Psoas muscle (tissue), 8 donors: Measurements from ENCODE around the gene ATP8A2. TPM values are rescaled to one million over a fixed set of nuclear protein-coding genes. Genes with fewer than 3 reads are reported as not detected.

Source experiments
- ATAC-seq, 4 donors: fragments of 200-7000 bp; cut with Tn5 transposase; one replicate each; pipeline ENCODE4 v1.9.1; 2020; ENCODE audit warnings: moderate library complexity in 3 of 4, mild to moderate bottlenecking in 2 of 4
- DNase-seq, 2 donors: peaks; one replicate each; pipeline ENCODE4 v3.0.0-alpha.2; 2020
- H3K27ac ChIP-seq: fragments of 200-600 bp; one replicate; pipeline ENCODE4 v1.8.0; 2022
- H3K27me3 ChIP-seq, 3 donors: fragments of 200-600 bp in 1 of 3; one replicate each; pipeline versions ENCODE4 v1.6.1 to v1.8.0; 2013 to 2022; ENCODE audit warnings: low read length in 2 of 3, mild to moderate bottlenecking in 2 of 3, moderate library complexity in 1 of 3; ENCODE audit not compliant: insufficient read depth in 3 of 3
- H3K36me3 ChIP-seq, 2 donors: fragments of 200-600 bp in 1 of 2; one replicate each; pipeline versions ENCODE4 v1.6.1 to v1.8.0; 2013 to 2022; ENCODE audit warnings: low read depth in 1 of 2, mild to moderate bottlenecking in 1 of 2, moderate library complexity in 1 of 2; ENCODE audit not compliant: insufficient read depth in 1 of 2
- H3K4me1 ChIP-seq: fragments of 200-600 bp; one replicate; pipeline ENCODE4 v1.8.0; 2022
- H3K4me3 ChIP-seq: fragments of 200-600 bp; one replicate; pipeline ENCODE4 v1.8.0; 2022; ENCODE audit warnings: mild to moderate bottlenecking
- H3K9me3 ChIP-seq: fragments of 200-600 bp; one replicate; pipeline ENCODE4 v1.8.0; 2022
- CTCF ChIP-seq: fragments of 200-600 bp; IDR thresholded peaks from one replicate; pipeline ENCODE4 v1.8.0; 2022; ENCODE audit warnings: antibody characterized with exemption
- WGBS, 3 donors: extraction: QIAGEN DNeasy Blood & Tissue Kit; methylation state at CpG; one replicate each; pipeline versions ENCODE4 v1.1.6 to v1.1.7; 2013; 5-methylcytosine and 5-hydroxymethylcytosine counted together
- intact Hi-C, 2 donors: fragments of 100-400 bp; cut with DNase I; formaldehyde crosslinking; loops; one replicate each; pipeline versions ENCODE4 v1.11.0 to v1.14.2; 2022
- polyA plus RNA-seq, 3 donors: library from polyadenylated mRNA; stranded (reverse); fragments of 200-250 nt; gene quantifications; one replicate each; pipeline ENCODE4 v1.2.3, GENCODE V29; 2013
- total RNA-seq, 4 donors: library from RNA; stranded (reverse); fragmentation: NEBNext Ultra II Directional in 2 of 4; extraction: Animal tissue kit (Norgen Biotek cat#: 25700) in 2 of 4; gene quantifications; one replicate each; pipeline versions ENCODE4 v1.2.1 to v1.2.4, GENCODE V29; 2021 to 2023
- donor health status: healthy with polysubstance abuse.
- donor health status: DM: no; HTN: no; CAD: no; lungs with moderate emphysema.
- donor health status: Bipolar disorder and iron deficiency.
- donor health status: healthy.
- donor health status: DM: yes; HTN: yes; CAD: no.
- donor health status: DM: no; HTN: no; CAD: no.
- donor health status: DM: no; HTN: no; CAD: no.
- donor health status: DM: yes; HTN: yes; CAD: no.

Gene ATP8A2
- total and polyA plus RNA-seq, 7 donors = 0.02 to 0.22 (median 0.04) TPM; not detected in 2

DNA sequence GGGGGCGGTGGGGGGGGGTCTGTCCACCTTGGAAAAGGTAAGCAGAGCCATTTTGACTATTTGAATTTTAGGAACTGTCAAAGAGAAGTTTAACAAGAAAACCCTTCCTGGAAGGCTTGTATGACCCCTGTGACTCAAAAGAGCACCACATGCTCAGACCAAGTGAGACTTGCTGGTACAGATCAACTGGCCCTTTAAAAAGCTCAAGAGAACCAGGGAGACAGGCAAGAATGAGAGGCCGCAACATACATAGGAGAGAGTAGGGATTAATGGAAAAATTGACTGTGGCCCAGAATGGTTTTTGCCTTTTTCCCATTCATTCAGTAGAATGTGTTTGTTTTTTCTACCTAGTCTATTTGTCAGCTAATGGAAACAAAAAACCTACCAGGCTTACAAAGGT, 26.2 kb upstream of the ATP8A2 start:
- Histone ChIP-seq H3K9me3 (no peaks in the 10 kb centered on the region), H3K27ac (no peak overlapping the region), H3K4me1 (no peaks in the 10 kb centered on the region), H3K36me3 (peaks cover 0 to 9% of the 10 kb centered on the region in 2 donors), H3K27me3 (no peaks in the 10 kb centered on the region), H3K4me3 (no peak overlapping the region)
- DNase-seq = no peak
- intact Hi-C loops = no loop called here
- TF ChIP-seq CTCF = no peak
- ATAC-seq = no peak
- 81 to 92% (median 84%) methylated on average over 2 of the region's 2 CpGs for WGBS, 3 donors

DNA sequence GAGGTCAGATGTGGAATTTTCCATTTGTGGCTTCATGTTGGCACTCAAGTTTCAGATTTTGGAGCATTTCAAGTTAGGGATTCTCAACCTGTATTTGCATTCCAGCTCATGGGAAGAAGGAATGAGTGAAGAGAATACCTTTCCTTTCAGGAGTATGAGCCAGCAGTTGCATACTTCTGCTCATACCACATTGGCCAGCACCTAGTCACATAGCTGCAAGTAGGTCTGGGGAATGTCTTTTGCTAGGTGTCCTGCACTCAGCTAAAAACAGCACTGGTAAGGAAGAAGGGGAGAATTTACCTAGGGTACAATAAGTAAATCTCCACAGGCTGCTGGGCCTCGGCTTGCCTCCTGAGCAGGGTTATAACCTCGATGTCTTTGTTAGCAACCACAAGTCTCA, 24.6 kb upstream of the ATP8A2 start:
- ATAC-seq = no peak
- Histone ChIP-seq H3K27ac (no peak overlapping the region), H3K4me1 (no peaks in the 10 kb centered on the region), H3K36me3 (no peaks in the 10 kb centered on the region), H3K27me3 (peaks cover 0 to 2% (median 0%) of the 10 kb centered on the region in 3 donors), H3K4me3 (no peak overlapping the region), H3K9me3 (no peaks in the 10 kb centered on the region)
- 73 to 81% (median 79%) methylated on average over 2 of the region's 2 CpGs for WGBS, 3 donors
- intact Hi-C loops = no loop called here
- DNase-seq = no peak
- TF ChIP-seq CTCF = no peak

- Histone ChIP-seq H3K4me1 (no peaks in the 10 kb centered on the region), H3K4me3 (no peak overlapping the region), H3K36me3 (no peaks in the 10 kb centered on the region), H3K27me3 (peaks cover 0 to 7% (median 2%) of the 10 kb centered on the region in 3 donors), H3K27ac (no peak overlapping the region), H3K9me3 (no peaks in the 10 kb centered on the region)
- intact Hi-C loops = no loop called here
- WGBS, 3 donors = 91 to 97% (median 96%) methylated on average over 1 of the region's 1 CpG
- ATAC-seq (no peak), DNase-seq (no peak)
- TF ChIP-seq CTCF = no peak
Observed at GRCh38 chr13:25351404-25351803, 20.4 kb upstream of the ATP8A2 start.

GRCh38 chr13:25352230-25352629, 19.5 kb upstream of the ATP8A2 start:
- Histone ChIP-seq H3K9me3 (no peaks in the 10 kb centered on the region), H3K4me3 (no peak overlapping the region), H3K27me3 (peaks cover 0 to 7% (median 2%) of the 10 kb centered on the region in 3 donors), H3K4me1 (no peaks in the 10 kb centered on the region), H3K36me3 (no peaks in the 10 kb centered on the region), H3K27ac (no peak overlapping the region)
- WGBS, 3 donors = 67 to 75% (median 68%) methylated on average over 3 of the region's 3 CpGs
- TF ChIP-seq CTCF = no peak
- DNase-seq = no peak
- intact Hi-C loops = no loop called here
- ATAC-seq = no peak

- DNase-seq (no peak), ATAC-seq (no peak)
- no peak overlapping the region for H3K27ac ChIP-seq
- no peak overlapping the region for H3K4me3 ChIP-seq
- H3K4me1 ChIP-seq = no peaks in the 10 kb centered on the region
- TF ChIP-seq CTCF = no peak
- WGBS, 3 donors = 42 to 47% (median 44%) methylated on average over 4 of the region's 4 CpGs
- no peaks in the 10 kb centered on the region for H3K36me3 ChIP-seq
- H3K27me3 ChIP-seq = peaks cover 0 to 7% (median 2%) of the 10 kb centered on the region in 3 donors
- H3K9me3 ChIP-seq = no peaks in the 10 kb centered on the region
- intact Hi-C loops = no loop called here
Observed at GRCh38 chr13:25352806-25353205, 19.0 kb upstream of the ATP8A2 start.
